Stimulated activated CD8-positive, alpha-beta memory T cell treated with anti-CD3 and anti-CD28 coated beads, Interleukin-12 subunit alpha, Interleukin-12 subunit beta, amount 100 ng/mL, for 4 hours (primary cell): Measurements from ENCODE around the gene PSTPIP2.
"Not testable (repeated sequence)": the region's sequence is repeated elsewhere in the genome, so short reads cannot be mapped to it uniquely, and the experiment has no call there.

ENCODE experiments used
- DNase-seq: peaks from one replicate; pipeline ENCODE4 v3.0.0-alpha.2; 2020; ENCODE audit warnings: low read depth

The PSTPIP2 gene

DNA sequence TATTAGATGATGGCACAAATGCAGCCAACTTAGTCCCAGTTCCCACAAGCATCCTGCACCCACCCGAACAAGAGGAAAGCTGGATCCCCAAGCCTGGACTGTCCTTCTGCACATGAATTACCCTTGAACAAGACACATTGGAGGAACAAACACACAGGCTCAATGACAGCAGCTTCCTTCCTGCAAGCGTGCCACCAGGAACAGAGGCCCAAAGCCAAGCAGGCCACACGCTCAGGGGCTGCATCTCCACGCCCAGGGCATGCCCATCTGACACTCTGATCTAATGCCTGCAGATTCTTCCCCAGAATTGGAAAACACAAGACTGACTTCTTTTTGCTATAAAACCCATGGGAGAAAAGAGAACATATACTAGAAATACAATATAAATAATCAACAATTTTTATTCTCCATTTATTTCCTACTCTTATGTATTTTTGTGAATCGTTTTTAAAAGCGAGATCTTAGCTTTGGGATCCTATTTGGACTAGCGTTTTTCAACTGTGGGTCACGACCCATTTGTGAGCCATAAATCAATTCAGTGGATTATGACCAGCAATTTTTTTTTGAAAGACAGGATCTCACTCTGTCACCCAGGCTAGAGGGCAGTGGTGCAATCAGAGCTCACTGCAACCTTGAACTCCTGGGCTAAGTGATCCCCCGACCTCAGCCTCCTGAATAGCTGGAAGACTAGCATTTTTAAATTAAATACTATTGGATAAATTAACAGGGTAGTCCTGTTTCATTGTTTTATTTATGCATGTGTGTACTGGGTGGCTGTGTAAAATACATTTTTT lies 34.4 kb downstream of the PSTPIP2 start:
- no peak for DNase-seq

GRCh38 chr18:46035696-46036680 lies 36.1 kb downstream of the PSTPIP2 start:
- no peak for DNase-seq

DNA sequence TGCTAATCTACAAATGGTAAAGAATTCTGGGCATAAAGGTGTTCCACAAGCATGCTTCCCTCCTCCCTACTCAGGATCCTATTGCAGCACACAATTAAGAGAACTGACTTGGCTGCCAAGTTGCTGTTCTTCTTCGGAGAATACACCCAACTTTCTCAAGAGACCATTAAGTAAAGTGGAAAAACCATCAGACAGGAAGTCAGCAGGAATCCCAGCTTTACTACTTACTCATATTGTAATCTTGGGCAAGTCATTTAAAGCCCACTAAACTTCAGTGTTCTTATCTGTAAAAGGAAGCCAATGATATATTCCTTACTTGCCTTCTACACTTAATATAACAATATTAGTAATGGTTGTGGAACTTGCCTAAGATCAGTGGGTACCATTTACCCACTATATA lies 37.8 kb downstream of the PSTPIP2 start:
- no peak for DNase-seq

- DNase-seq: no peak
These were observed 40.3 kb downstream of the PSTPIP2 start for GRCh38 chr18:46031741-46032140.

DNA sequence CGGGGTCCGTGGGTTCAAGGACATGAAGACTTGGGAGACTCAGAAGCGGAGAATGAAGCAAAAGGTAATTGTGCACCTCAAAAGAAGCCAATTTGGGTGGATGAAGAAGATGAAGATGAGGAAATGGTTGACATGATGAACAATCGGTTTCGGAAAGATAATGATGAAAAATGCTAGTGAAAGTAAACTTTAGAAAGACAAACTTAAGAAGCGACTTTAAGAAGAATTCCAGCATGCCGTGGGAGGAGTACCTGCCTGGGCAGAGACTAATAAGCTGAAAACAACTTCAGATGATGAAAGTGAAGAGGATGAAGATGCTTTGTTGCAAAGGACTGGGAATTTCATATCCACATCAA lies 43.5 kb downstream of the PSTPIP2 start:
- DNase-seq: no peak

- no peak for DNase-seq
These were observed 52.1 kb downstream of the PSTPIP2 start for GRCh38 chr18:46019936-46020335.

- DNase-seq: no peak
These were observed 58.4 kb downstream of the PSTPIP2 start for GRCh38 chr18:46013484-46014189.

GRCh38 chr18:46010676-46011075 lies 61.4 kb downstream of the PSTPIP2 start:
- DNase-seq: no peak

DNA sequence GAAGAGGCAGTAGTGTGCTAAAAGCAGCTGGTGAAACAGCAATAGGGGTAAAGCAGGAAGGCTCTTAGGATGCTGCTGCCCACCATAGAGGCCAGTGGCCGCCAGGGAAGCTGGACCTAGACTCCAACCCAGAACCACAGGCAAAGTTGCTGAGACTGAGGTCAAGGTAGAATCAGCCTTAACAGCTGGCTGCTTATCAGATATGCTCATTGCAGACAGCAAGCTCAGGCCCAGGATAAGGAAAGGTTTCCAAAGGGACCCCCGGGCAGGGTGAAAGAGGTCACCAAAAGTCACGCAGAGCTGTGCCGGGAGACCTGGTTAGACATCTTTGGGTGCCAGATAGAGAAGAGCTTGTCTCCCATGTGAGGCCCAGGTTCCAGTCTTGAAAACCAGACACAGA lies 62.0 kb downstream of the PSTPIP2 start:
- no peak for DNase-seq

DNA sequence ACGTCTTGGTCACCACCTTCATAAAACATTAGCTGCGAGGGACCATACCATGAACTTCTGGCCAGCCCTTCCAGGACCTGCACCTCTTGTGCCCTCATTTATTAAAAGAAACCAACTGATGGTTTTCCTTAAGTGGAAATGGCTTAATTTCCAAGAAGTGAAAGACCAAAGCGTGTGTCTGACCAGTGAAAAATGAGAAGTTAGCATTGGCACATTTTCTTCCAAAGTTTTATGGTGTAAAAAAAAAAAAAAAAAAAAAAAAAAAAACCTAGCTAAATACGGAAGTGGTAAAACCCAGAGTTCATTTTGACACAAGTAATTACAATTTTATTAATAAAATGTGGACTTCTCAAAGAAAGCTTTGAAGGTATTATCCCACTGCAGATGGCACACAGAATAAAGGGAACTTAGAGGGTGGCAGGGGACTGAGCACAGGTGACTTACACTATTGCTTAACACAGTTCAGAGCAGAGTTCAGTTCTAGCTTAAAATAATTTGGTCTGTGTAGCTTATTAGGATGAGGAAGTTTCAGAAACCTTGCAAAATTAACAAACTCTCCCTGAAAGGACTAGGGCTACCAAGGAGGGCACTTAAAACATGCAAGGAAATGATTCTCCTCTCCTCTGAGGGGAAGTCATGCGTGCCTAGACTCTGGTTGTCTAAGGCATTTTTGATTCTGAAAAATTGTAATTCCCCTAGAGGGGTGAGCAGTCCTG lies 62.8 kb downstream of the PSTPIP2 start:
- no peak for DNase-seq

GRCh38 chr18:46008531-46008930 lies 63.5 kb downstream of the PSTPIP2 start:
- DNase-seq: no peak

GRCh38 chr18:46007165-46007564 lies 64.9 kb downstream of the PSTPIP2 start:
- DNase-seq: no peak

DNA sequence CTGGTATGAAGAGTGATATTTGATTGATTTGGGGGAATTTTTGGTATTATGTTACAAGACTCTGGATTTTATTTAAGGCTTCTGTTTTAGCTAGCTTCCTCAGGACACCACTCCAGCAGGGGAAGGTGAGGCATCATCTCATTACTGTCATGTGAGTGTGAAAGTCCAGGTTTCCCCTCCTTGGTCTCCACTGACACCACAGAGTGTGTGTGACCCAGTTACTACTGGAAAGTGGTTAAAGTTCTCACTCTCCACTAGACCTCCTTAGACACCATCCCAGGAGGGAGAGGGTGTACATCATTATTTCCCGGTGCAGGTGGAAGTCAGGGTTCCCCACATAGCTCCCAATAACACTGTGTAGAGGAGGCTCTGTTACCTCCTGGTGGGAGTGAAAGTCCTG lies 69.1 kb downstream of the PSTPIP2 start:
- no peak for DNase-seq

DNA sequence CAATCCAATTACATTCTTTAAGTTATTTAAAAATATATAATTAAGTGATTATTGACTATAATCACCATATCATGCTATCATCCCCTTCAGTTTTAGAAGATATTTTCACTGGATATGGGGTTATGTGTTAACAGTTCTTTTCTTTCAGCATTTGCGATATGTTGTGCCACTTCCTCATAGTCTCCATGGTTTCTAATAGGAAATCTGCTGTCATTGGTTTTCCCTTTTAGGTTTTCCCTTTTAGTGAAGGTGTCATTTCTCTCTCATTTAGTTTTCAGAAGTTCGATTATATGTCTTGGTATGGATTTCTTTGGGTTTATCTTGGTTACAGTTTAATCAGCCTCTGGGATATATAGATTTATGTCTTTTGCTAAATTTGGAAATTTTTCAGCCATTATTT lies 70.2 kb downstream of the PSTPIP2 start:
- DNase-seq: no peak

DNA sequence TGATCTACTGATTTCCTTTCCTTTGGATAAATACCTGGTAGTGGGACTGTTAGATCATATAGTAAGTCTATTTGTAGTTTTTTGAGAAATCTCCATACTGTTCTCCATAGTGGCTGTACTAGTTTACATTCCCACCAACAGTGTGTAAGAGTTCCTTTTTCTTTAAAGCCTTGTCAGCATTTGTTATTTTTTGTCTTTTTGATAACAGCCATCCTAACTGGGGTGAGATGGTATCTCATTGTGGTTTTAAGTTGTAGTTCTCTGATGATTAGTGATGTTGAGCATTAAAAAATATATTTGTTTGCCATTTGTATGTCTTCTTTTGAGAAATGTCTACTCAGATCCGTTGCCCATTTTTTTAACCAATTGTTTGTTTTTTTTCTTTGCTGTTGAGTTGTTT lies 71.0 kb downstream of the PSTPIP2 start:
- DNase-seq: no peak

DNA sequence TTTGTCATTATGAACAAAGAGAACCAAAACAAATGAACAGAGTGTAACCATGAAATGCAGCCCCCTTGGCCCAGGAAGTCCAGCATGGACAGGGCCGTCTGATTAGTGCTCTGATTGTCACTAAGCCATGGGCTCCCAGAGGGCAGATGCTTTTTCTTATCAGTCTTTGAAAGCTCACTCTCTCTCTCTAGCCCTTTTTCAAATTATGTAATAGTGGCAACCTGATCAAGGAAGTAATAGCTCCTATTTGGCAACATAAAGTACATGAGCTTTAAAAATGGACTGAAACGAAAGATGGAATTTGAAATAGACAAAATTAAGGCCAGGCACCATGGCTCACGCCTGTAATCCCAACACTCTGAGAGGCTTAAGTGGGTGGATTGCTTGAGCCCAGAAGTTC lies 72.5 kb downstream of the PSTPIP2 start:
- DNase-seq: no peak

GRCh38 chr18:45998244-45998643 lies 73.8 kb downstream of the PSTPIP2 start:
- DNase-seq: no peak

GRCh38 chr18:45997700-45998151 lies 74.3 kb downstream of the PSTPIP2 start:
- no peak for DNase-seq

DNA sequence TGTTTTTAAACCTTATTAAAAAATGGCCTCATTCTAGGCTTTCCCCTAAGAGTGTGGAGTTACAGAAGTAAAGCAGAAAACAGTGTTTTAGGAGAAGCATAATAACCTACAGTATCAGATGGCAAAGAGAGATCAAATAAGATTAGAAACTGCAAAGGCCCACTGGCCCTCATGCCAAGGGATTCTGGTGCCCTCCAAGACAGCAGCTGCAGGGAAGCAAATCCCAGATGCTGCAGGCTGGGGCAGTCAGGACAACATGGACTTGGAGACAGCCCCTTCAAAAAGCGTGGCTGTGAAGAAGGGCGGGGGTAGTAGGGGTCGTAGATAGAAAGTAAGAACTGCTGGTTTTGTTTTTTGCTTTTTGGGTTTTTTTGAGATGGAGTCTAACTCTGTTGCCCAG lies 76.6 kb downstream of the PSTPIP2 start:
- no peak for DNase-seq

GRCh38 chr18:45993438-45993837 lies 78.6 kb downstream of the PSTPIP2 start:
- DNase-seq: no peak

GRCh38 chr18:45992527-45992926 lies 79.5 kb downstream of the PSTPIP2 start:
- not testable (repeated sequence) for DNase-seq

DNA sequence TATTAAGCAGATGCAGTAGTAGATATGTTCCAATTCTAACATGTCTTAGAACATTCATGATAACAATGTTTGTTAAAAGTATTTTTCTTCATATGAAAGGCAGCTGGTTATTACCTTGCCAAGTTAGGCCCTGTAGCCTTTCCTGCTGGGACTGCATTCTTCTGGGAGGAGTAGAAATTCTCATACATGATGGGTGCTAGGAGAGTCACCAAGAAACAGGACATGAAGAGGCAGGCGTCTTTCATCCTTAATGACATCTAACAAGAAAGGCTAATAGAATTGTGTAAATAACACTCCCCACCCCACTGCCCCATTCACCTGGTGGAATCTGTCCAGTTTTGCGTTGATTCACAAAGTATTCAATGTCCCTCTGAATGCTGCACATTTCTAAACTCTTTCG lies 80.3 kb downstream of the PSTPIP2 start:
- no peak for DNase-seq
